Measurements from ENCODE around the gene TECTA.

The TECTA gene

GRCh38 chr11:121143921-121144320, 42.9 kb downstream of the TECTA start:
- TF ChIP-seq CTCF (IDR thresholded peaks at IDR 0.05; ENCODE audit: extremely low read depth, insufficient read depth, missing control alignments): no peak
- no peak for DNase-seq (ENCODE audit: low spot score)
- in situ Hi-C loops (cut with MboI; ENCODE audit: low pct_unique_long_range_greater_than_20kb, low sequenced_read_pairs, unreplicated experiment): no loop called here

GRCh38 chr11:121144723-121145122, 43.7 kb downstream of the TECTA start:
- DNase-seq (ENCODE audit: low spot score): no peak
- TF ChIP-seq CTCF (IDR thresholded peaks at IDR 0.05; ENCODE audit: extremely low read depth, insufficient read depth, missing control alignments): no peak
- in situ Hi-C loops (cut with MboI; ENCODE audit: low pct_unique_long_range_greater_than_20kb, low sequenced_read_pairs, unreplicated experiment): no loop called here

- in situ Hi-C loops (cut with MboI; ENCODE audit: low pct_unique_long_range_greater_than_20kb, low sequenced_read_pairs, unreplicated experiment): no loop called here
- no peak for TF ChIP-seq CTCF (IDR thresholded peaks at IDR 0.05; ENCODE audit: extremely low read depth, insufficient read depth, missing control alignments)
- no peak for DNase-seq (ENCODE audit: low spot score)
Observed at GRCh38 chr11:121145826-121146225, 44.8 kb downstream of the TECTA start.

- no peak for DNase-seq (ENCODE audit: low spot score)
- in situ Hi-C loops (cut with MboI; ENCODE audit: low pct_unique_long_range_greater_than_20kb, low sequenced_read_pairs, unreplicated experiment): no loop called here
Observed at GRCh38 chr11:121149116-121149515, 48.1 kb downstream of the TECTA start.

GRCh38 chr11:121151207-121151688, 50.2 kb downstream of the TECTA start:
- in situ Hi-C loops (cut with MboI; ENCODE audit: low pct_unique_long_range_greater_than_20kb, low sequenced_read_pairs, unreplicated experiment): no loop called here
- TF ChIP-seq CTCF (IDR thresholded peaks at IDR 0.05; ENCODE audit: extremely low read depth, insufficient read depth, missing control alignments): no peak
- no peak for DNase-seq (ENCODE audit: low spot score)

More at GRCh38 chr11:121149116-121149515, 48.1 kb downstream of the TECTA start:
- TF ChIP-seq CTCF (IDR thresholded peaks at IDR 0.05; ENCODE audit: extremely low read depth, insufficient read depth, missing control alignments): no peak

GRCh38 chr11:121152764-121153163, 51.7 kb downstream of the TECTA start:
- in situ Hi-C loops (cut with MboI; ENCODE audit: low pct_unique_long_range_greater_than_20kb, low sequenced_read_pairs, unreplicated experiment): no loop called here
- TF ChIP-seq CTCF (IDR thresholded peaks at IDR 0.05; ENCODE audit: extremely low read depth, insufficient read depth, missing control alignments): no peak
- no peak for DNase-seq (ENCODE audit: low spot score)

- DNase-seq (ENCODE audit: low spot score): no peak
- TF ChIP-seq CTCF (IDR thresholded peaks at IDR 0.05; ENCODE audit: extremely low read depth, insufficient read depth, missing control alignments): no peak
- in situ Hi-C loops (cut with MboI; ENCODE audit: low pct_unique_long_range_greater_than_20kb, low sequenced_read_pairs, unreplicated experiment): no loop called here
Observed at GRCh38 chr11:121153472-121153871, 52.4 kb downstream of the TECTA start.

Data from GM13977 (cell line).